Measurements from ENCODE around the gene PRR19. TPM values are rescaled to one million over a fixed set of nuclear protein-coding genes. Genes with fewer than 3 reads are reported as not detected.

PRR19 gene
- total RNA-seq, 1 experiment from 2014 or later = 3.2 TPM

DNA sequence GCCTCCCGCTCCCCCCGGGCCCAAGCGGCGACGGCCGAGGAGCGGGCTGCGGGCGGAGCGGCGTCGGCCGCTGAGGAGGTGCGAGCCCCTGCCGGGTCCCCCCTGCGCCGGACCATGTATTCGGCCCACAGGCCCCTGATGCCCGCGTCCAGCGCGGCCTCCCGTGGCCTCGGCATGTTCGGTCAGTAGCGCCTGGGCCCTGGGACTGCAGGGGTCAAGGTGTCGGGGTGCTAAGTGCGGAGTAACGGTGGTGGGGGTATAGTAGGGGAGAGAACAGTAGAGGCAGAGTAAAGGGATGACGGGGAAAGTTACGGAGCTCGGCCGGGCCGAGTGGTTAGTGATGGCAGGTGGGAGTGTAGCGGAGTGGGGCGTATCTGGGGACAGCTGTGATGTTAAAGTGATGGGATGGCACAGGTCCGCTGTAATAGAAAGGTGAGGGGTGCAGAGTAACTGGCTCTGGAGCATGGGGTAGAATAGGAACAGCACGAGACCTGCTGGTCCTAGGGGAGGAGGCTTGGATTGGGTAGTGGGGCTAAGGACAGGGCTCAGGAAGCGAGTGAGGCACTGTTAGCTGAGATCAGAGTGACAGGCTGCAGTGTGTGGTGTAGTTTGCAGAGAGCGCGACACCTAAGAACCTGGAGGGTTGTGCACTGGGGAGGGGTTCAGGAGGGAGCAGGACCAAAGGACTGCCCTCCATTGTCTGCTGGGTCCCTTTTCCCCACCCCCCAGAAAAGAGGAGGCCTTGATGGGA lies 17.2 kb upstream of the PRR19 start:
- Histone ChIP-seq H3K18ac (ENCODE audit: insufficient read length, low read depth, low read length) (no peak overlapping the region), H3K9me3 (ENCODE audit: control insufficient read depth, low read depth, low read length) (no peaks in the 10 kb centered on the region), H3K27ac (ENCODE audit: insufficient read length, low read depth, low read length) (no peak overlapping the region), H3K27me3 (ENCODE audit: insufficient read depth, low read length) (no peaks in the 10 kb centered on the region), H2AK5ac (ENCODE audit: insufficient read length, low read length) (no peak overlapping the region), H3K79me1 (ENCODE audit: insufficient read depth, low read depth, low read length, poor library complexity, severe bottlenecking) (peaks cover 11% of the 10 kb centered on the region), H4K5ac (ENCODE audit: insufficient read length, low read depth, low read length) (no peak overlapping the region), H2BK120ac (ENCODE audit: low read depth, low read length, poor library complexity, severe bottlenecking) (no peak overlapping the region), H2BK15ac (ENCODE audit: low read depth, low read length) (no peak overlapping the region), H4K91ac (ENCODE audit: insufficient read length, low read depth, low read length) (no peak overlapping the region), H4K20me1 (ENCODE audit: control insufficient read depth, insufficient read depth, insufficient read length) (peaks cover 3% of the 10 kb centered on the region), H3K23ac (ENCODE audit: insufficient read length, low read depth, low read length) (no peak overlapping the region), H2BK5ac (ENCODE audit: insufficient read length, low read length) (no peak overlapping the region), H3K23me2 (ENCODE audit: insufficient read length, low read depth, low read length, poor library complexity, severe bottlenecking) (peaks cover 19% of the 10 kb centered on the region), H3K56ac (ENCODE audit: insufficient read length, low read depth, low read length) (no peak overlapping the region), H2AFZ (ENCODE audit: low read length) (no peak overlapping the region), H3K4me2 (ENCODE audit: insufficient read depth, insufficient read length, low read length) (peak overlapping the region; percentile 83), H3K14ac (ENCODE audit: insufficient read depth, low read length) (0 out of 2 replicates have a peak overlapping the region, but pooled peaks have one; percentile 21), H4K8ac (replicated peaks; ENCODE audit: insufficient read length, low read depth, low read length) (no peak overlapping the region), H2BK20ac (ENCODE audit: low read depth, low read length, poor library complexity, severe bottlenecking) (no peak overlapping the region), H3K79me2 (ENCODE audit: insufficient read depth, low read length) (peaks cover 3% of the 10 kb centered on the region; the same call in 1 of the 2 replicates), H3T11ph (ENCODE audit: low read length) (no peak overlapping the region), H3K4me1 (ENCODE audit: insufficient read depth, low read length) (peaks cover 8% of the 10 kb centered on the region; the same call in 1 of the 2 replicates), H2BK12ac (ENCODE audit: insufficient read length, low read depth, low read length) (no peak overlapping the region), H3K4ac (ENCODE audit: low read depth, low read length) (no peak overlapping the region), H3K9ac (ENCODE audit: extremely low read depth, insufficient read length, low read length) (peak overlapping the region; percentile 15)
- Mint-ChIP-seq H3K4me1 (peaks cover 26 to 34% of the 10 kb centered on the region in 2 experiments), H3K27me3 (ENCODE audit: low read depth) (no peaks in the 10 kb centered on the region; the same call in 1 of the 2 replicates), H3K4me3 (peak overlapping the region; percentile 82 to 89), H3K27ac (peak overlapping the region in 1 of 3 experiments; percentile 19; a peak in 2 of 7 replicates), H3K36me3 (ENCODE audit: insufficient read depth in 1 of 3, low read depth in 3 of 3) (peaks cover 10 to 31% (median 31%) of the 10 kb centered on the region in 3 experiments), H3K9me3 (no peaks in the 10 kb centered on the region)
- TF ChIP-seq, protein P1, sequence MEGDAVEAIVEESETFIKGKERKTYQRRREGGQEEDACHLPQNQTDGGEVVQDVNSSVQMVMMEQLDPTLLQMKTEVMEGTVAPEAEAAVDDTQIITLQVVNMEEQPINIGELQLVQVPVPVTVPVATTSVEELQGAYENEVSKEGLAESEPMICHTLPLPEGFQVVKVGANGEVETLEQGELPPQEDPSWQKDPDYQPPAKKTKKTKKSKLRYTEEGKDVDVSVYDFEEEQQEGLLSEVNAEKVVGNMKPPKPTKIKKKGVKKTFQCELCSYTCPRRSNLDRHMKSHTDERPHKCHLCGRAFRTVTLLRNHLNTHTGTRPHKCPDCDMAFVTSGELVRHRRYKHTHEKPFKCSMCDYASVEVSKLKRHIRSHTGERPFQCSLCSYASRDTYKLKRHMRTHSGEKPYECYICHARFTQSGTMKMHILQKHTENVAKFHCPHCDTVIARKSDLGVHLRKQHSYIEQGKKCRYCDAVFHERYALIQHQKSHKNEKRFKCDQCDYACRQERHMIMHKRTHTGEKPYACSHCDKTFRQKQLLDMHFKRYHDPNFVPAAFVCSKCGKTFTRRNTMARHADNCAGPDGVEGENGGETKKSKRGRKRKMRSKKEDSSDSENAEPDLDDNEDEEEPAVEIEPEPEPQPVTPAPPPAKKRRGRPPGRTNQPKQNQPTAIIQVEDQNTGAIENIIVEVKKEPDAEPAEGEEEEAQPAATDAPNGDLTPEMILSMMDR (conservative IDR thresholded peaks at IDR 0.05) = no peak
- peak; percentile 35 for DNase-seq
- WGBS (ENCODE audit: extremely low coverage, insufficient read length, low lambda C conversion rate) = no CpG with 5 or more reads among the region's 41 CpGs
